GM21825 (cell line): ENCODE results near the gene CBARP.
"Not testable (repeated sequence)": the region's sequence is repeated elsewhere in the genome, so short reads cannot be mapped to it uniquely, and the experiment has no call there.

Experiments used
- ATAC-seq: cut with Tn5 transposase; IDR thresholded peaks from one replicate; pipeline ENCODE4 v1.9.1; 2021; ENCODE audit warnings: mild to moderate bottlenecking, moderate library complexity; ENCODE audit not compliant: unreplicated experiment

CBARP gene

DNA sequence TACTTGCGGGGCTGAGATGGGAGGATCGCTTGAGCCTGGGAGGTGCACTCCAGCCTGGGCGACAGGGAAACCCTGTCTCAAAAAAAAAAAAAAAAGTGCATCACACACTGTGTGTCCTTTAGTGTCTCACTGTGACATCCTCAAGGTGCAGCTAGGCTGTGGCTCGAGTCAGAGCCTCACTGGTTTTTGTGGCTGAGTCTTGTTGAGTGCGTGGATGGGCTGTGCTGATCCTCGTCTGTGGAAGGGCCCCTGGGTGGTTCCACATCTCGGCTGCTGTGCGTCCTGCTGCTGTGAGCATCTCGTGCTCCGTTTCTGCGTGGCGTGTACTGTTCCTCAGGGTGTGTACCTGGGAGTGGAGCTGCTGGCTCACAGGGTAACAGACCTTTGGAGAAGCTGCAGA is 21.0 kb downstream of the CBARP start:
- ATAC-seq = no peak

DNA sequence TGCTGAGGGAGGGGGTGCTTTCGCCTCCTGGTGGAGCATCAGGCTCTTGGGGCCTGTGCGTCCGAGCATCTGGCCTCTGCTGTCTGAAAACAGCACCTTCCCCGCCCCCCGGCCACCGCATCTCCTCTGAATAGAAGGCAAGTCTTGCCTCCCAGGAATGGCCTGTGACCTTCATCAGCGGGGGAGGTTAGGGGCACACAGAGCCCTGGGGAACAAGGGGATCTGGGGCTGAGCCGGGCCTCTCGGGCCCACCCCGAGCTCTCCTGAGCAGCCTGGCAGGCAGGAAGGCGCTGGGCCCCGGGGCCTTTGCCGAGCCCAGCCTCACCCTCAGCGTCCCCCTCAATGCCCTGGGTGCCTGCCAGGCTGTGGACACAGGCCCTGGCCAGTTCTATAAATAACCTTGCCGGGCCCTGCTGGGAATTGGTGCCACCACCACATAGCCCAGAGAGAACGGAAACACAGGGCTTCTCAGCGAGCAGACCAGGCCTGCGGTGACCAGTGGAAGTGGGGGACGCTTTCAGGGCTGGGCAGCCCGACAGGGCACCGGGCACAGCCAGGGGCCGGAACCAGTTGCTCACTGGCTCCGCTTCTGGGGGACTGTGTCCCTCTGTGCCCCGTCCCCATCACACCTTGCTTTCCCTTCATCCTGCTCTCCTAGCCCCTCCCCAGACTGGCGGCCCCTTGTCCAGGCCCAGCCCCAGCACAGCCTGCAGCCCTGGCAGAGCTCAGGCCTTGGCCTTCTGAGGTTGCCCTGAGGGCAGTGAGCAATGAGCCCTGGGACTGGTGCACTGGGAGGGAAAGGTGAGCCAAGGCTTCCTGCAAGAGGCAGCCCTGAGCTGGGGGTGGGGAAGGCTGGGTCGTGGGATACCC is 22.7 kb downstream of the CBARP start:
- ATAC-seq = no peak

DNA sequence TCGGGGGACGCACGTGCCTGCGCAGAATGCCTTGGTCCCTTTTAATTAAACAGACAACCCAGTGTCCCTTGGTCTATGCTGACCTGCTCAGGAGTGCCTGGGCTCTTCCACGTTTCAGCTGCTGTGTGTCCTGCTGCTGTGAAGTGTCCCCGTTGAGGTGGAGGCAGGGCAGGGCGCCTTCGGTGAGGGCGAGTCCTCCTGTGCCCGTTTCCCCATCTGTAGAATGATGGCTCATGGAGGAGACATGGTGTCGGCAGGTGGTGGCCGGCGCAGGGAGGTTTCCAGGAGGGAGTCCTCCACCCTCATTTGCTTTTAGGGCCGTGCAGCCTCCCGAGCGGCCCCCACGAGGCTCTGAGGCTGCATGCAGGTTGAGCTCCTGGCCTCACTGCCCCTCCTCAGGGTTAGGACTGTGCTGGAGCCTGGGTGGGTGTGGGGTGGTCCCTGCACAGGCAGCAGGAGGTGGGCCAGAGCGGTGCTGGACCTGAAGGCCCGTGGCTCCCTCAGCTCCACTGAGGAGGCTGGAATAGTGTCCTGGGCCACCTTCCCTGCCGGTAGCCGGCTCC is 23.4 kb downstream of the CBARP start:
- ATAC-seq = no peak

DNA sequence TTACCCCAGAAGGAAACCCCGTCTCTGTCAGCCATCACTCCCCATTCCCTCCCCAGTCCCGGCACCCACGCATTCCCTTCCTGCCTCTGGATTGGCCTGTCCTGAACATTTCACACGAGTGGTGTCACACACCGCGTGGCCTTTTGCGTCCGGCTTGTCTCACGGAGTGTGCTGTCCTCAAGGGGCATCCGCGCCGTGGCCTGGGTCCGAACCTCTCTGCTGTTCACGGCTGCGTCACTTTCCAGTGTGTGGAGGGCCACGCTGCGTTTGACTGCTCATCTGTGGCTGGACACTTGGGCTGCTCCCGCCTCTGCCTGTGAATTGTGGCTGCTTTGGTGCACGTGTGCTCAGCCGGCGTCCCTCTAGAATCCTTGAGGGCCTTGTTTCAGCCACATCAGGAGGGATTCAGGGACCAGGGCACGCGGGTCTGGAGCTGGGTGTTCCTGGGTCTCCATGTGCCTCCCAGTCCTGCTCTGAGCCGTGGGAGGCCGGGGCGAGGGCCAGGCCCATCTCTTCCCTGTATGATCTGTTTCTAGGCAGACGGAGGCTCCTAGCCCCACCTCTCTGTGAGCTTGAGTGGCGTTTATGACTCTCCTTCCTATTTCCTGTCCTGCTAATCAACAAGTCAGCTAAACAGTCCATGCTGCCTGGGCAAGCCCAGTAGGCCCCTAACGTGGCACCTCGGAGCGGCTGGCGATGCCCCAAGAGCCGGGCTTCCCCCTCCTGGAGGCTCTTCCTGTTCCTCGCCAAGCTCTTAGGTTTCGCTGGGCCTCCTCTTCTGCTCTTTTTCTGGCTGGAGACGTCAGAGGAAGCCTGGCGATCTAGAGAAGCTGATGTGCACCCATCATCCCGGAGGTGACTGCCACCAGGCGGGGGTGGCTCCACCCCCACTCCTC is 24.2 kb downstream of the CBARP start:
- ATAC-seq = no peak

DNA sequence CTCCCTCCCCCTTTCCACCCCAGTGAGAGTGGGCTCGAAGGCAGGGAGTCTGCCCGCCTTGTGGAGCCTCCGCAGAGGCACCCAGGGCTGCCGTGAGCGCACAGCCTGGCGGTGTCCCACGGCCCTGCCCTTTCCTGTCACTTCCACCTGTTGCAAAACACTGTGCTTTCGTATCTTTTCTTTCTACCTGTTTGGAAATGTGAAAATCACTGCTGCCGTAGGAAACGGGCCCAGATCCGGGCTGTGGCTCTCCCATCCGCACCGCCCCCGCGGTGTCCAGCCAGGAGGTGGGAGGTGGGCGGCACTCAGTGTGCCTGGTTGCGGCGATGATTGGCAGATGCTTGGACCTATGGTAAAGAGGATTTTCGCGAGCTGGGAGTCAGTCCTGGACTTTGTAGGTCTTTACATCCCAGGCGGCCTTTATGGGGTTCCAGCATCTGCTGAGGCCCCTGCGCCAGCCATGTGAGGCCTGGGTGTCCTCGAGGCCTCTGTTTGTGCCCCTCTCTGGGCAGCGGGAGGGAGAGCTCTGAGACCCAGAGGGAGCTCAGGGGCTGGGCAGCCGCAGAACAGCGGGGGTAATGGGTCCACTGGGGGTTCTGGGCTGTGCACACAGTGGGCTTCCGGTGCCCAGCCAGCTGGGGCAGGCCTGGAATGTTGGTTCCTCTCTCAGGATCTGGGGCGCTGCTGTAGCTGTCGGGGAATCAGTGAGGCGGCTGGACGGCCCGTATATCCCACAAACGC is 26.1 kb downstream of the CBARP start:
- ATAC-seq = no peak

DNA sequence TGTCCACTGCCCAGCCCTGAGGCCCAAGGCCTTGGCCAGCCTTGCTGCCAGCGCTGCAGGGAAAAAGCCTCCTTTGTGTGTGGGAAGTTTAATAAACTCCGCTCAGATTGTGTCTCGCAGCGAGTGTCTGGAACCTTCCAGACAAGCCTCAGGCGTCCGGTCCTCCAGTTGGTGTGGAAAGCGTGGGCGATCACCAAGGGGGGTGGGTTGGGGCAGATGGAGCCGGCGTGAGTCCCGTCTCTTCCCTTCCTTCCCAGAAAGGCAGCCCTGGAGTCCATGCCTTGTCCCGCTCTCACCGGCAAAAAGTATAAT is 27.6 kb downstream of the CBARP start:
- ATAC-seq = no peak

DNA sequence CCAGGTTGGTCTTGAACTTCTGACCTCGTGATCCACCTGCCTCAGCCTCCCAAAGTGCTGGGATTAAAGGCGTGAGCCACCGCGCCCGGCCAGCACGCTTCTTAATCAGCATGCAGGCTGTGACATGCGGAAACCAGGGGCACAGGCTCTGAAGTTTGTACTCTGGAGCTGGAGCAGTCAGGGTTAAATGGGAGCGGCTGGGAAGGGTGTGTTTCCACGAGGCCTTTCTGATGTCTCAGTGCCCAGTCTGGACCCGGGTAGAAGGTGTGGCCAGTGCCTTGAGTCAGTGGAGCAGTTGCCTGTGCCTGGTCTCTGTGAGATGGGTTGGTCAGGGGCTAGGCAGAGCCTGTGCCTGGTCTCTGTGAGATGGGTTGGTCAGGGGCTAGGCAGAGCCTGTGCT is 29.0 kb downstream of the CBARP start:
- not testable (repeated sequence) for ATAC-seq

DNA sequence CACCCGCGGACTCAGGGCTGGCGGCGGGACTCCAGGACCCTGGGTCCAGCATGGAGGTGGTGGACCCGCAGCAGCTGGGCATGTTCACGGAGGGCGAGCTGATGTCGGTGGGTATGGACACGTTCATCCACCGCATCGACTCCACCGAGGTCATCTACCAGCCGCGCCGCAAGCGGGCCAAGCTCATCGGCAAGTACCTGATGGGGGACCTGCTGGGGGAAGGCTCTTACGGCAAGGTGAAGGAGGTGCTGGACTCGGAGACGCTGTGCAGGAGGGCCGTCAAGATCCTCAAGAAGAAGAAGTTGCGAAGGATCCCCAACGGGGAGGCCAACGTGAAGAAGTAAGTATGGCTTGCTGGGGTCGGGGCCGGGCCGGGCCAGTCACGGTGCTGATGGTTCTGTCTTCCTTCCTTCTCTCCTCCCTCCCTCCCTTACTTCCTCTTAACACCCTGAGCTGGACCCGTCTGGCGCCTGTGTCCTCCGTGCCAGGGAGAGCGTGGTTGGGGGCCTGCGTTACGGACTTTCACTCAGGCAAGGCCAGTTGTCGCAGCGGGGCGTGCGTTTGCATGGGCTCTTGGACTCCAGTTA is 30.8 kb downstream of the CBARP start:
- ATAC-seq = no peak

DNA sequence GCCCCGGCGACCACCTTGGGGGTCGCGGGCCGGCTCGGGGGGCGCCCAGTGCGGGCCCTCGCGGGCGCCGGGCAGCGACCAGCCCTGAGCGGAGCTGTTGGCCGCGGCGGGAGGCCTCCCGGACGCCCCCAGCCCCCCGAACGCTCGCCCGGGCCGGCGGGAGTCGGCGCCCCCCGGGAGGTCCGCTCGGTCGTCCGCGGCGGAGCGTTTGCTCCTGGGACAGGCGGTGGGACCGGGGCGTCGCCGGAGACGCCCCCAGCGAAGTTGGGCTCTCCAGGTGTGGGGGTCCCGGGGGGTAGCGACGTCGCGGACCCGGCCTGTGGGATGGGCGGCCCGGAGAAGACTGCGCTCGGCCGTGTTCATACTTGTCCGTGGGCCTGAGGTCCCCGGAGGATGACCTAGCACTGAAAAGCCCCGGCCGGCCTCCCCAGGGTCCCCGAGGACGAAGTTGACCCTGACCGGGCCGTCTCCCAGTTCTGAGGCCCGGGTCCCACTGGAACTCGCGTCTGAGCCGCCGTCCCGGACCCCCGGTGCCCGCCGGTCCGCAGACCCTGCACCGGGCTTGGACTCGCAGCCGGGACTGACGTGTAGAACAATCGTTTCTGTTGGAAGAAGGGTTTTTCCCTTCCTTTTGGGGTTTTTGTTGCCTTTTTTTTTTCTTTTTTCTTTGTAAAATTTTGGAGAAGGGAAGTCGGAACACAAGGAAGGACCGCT is 31.5 kb downstream of the CBARP start:
- no peak for ATAC-seq

DNA sequence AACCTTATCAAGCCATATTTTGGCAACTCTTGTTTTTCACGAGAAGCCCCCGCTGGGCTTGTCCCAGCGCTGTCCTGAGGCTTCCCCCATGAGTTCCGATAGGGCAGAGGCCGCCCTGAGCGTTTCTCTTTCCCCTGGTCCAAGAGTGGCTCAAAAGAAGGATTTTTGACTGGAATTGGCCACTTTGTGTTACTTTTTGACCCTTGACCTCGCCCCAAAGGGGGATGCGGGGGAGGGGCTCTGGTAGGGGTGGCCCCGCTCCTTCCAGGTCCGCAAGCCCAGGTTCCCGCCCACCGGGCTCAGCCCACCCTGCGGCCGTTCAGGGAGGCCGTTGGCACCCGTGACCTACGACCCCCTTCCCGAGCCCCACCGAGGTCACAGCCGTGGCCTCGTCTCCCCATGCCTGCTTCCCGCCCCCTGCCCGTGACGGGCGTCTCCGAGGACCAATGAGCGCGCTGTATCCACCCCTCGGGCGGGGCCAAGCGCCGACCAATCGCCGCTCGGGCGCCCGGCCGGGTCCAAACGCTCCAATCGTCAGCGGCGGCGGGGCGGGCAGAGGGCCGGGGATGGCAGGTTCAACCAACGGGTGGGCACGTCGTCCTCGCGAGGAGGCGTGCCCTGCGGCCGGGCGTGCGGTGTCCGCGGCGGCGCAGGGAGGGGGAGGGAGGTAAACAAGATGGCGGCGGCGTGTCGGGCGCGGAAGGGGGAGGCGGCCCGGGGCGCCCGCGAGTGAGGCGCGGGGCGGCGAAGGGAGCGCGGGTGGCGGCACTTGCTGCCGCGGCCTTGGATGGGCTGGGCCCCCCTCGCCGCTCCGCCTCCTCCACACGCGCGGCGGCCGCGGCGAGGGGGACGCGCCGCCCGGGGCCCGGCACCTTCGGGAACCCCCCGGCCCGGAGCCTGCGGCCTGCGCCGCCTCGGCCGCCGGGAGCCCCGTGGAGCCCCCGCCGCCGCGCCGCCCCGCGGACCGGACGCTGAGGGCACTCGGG is 32.4 kb downstream of the CBARP start, which contains the start of gene STK11:
STK11 (plus strand) TSS at position 665 of the 986 bp plus-strand sequence. CDS start 1,136 bp downstream, outside the sequence.
- ATAC-seq = peak; percentile 76

DNA sequence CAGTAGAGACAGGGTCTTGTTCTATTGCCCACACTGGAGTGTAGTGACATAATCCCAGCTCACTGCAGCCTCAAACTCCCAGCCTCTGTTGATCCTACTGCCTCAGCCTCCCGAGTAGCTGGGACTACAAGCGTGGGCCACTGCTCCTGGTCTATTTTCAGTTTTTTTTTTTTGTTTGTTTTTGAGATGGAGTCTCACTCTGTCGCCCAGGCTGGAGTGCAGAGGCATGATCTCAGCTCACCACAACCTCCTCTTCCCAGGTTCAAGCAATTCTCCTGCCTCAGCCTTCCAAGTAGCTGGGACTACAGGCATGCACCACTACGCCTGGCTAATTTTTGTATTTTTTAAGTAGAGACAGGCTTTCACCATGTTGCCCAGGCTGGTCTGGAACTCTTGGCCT is 37.2 kb downstream of the CBARP start:
- ATAC-seq = not testable (repeated sequence)

DNA sequence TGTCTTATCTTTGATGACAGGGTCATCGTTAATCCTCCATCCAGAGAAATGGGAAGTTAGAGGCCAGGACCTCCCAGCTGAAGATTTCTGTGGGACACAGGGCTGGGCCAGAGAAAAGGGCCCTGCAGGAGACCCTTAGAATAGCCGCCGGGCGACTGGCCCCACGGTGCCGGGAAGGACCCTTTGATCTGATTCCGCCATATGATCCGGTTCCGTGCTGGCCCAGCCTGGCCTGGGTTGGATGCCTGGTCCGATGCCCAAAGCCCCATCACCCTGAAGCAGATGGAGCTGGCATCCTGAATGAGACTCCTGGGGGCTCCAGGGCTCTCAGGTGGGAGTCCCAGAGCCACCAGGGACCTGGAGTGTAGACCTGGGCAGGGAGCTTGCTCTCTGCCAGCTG is 38.3 kb downstream of the CBARP start:
- ATAC-seq = no peak

DNA sequence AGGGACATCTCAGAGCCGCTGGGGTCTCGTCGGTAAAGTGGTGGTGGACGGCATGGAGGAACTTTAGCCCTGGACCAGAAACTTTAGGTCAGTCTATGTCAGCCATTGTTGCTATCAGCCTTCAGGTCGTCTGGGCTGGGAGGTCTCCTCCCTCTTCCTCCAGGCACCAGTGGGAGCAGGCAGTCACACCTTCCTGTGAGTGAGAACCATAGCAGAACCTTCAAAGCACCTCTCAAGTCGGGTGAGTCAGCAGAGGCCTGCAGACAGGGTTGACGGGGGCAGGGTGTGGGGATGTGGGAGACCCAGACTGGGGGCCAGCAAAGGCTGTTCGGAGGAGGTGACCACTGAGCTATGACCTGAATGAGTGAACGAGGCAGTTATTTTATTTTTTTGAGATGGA is 48.4 kb downstream of the CBARP start:
- no peak for ATAC-seq

DNA sequence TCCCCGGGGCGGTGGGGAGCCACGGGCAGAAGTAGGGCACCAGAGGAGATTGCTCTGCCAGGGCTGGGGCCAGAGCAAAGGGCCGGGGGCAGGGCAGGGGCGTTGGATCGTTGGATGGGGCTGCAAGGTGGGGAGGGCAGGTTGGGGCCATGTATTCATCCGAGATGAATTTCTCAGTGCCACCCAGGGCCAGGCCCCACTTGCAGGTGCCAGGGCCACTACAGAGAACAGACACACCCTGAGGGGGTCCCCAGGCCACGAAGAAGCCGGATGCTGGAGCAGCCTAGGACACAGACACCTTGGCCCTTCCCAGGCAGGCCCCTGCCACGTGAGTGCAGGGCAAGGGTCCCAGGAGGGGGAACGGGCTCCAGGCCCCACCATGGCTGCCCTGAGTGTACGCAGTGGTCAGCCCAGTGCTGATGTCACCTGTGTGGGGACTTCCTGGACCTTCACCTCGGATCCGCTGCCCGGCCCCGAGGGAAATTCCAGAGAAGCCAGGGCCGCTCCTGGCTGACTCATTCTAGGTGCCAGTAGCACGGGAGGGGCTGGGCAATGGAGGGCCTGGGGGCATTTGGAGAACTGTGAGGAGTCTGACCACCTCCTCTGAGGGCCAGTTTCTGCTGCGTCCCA is 54.1 kb downstream of the CBARP start:
- ATAC-seq = peak; percentile 63

DNA sequence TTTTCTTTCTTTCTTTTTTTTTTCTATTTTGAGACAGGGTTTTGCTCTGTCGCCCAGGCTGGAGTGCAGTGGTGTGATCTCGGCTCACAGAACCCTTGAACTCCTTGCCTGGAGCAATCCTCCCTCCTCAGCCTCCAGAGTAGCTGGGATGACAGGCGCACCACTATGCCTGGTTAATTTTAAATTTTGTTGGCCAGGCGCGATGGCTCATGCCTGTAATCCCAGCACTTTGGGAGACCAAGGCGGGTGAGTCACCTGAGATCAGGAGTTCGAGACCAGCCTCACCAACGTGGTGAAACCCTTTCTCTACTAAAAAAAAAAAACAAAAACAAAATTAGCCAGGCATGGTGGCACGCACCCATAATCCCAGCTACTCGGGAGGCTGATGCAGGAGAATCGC is 55.1 kb downstream of the CBARP start:
- ATAC-seq = no peak

DNA sequence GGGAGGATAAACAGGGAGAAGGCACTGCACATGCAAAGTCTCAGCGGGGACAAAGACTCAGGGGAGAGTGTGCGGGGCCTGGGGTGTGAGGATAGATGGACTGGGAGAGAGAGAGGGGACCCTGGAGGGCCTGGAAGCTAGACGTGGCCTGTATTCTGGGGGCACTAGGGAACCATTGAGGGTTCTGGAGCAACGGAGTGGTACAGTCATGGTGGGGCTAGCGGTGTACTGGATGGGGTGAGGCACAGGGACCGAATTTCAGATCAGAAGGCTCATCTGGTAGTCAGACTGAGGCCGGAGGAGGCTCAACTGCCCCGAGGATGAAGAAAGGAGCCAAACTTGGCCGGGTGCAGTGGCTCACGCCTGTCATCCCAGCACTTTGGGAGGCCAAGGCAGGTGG is 55.7 kb downstream of the CBARP start:
- ATAC-seq = no peak

DNA sequence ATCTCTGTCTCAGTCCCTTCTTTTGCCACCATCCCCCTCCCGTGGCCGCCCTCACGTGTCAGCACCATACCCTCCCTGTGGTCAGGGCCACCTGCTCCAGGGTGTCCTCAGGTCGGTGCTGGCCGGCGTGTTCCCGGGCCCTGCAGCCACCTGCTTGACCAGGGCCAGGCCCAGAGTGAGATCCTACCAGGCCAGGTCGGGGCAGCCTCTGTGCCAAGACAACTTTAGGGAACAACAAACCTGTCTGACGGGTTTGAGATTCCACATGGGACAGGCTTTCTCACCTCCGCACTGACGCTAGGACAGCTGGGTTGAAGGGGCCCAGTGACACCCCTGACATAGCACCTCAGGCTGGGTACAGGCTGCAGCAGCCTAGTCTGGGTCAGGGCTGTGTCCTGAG is 56.2 kb downstream of the CBARP start:
- no peak for ATAC-seq
